ENCODE data around the gene KCNIP2.

The KCNIP2 gene

DNA sequence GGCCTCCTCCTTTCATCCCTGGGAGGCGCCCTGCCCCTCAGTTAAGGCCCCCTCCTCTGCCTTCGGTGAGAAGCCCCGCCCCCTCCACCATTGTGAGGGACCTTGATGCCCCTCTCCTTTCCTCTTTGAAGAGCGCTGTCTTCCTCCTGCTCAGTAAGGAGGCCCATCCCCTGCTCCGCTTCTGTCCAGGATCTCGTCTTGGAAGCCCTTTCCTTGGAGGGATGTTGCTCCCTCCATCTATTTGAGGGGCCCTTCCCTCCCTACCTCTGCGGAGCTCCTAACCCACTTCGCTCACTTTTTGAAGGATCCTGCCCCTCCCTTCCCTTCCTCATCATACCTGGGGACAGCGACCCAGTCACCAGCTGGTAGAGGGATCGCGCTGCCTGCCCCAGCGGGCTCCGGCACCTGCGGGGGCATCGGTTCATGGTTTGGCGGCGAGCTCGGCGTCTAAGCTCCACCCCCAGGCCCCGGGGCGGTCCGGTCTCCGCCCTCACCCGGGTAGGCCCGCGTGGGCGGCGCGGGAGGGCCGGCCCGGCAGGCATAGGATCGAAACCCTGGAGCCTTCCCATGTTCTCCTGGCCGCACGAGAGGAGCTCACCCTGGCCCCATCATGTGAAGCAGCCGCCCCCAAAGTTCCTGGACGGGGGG, 4.1 kb downstream of the KCNIP2 start:
- Mint-ChIP-seq H3K9me3 (no peaks in the 10 kb centered on the region), H3K4me1 (ENCODE audit: low read depth) (peaks cover 37% of the 10 kb centered on the region), H3K4me3 (peak overlapping the region; percentile 78), H3K27ac (no peak overlapping the region), H3K27me3 (ENCODE audit: low read depth) (peaks cover 26% of the 10 kb centered on the region), H3K36me3 (ENCODE audit: low read depth) (no peaks in the 10 kb centered on the region)

DNA sequence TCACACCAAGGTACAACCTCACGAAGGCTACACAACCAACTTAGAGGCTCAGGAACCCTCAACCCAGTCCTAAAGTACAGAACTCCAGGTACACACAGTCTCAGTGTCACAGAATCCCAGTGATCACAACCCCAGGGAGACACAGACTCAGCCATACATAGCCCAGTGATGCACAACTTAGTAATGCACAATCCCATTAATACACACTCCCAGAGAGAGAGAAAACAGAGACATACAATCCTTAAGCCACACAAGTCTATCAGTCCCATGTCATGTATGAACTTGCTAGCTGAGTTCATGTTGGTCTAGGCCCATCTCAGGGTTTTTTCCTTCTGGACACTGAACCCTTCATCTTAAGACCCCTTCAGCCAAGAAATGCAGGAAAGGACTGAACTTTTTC, 4.6 kb downstream of the KCNIP2 start:
- Mint-ChIP-seq H3K36me3 (ENCODE audit: low read depth) (no peaks in the 10 kb centered on the region), H3K9me3 (no peaks in the 10 kb centered on the region), H3K27ac (peak overlapping the region; percentile 38), H3K4me1 (ENCODE audit: low read depth) (peaks cover 42% of the 10 kb centered on the region), H3K27me3 (ENCODE audit: low read depth) (peaks cover 20% of the 10 kb centered on the region), H3K4me3 (peak overlapping the region; percentile 59)

DNA sequence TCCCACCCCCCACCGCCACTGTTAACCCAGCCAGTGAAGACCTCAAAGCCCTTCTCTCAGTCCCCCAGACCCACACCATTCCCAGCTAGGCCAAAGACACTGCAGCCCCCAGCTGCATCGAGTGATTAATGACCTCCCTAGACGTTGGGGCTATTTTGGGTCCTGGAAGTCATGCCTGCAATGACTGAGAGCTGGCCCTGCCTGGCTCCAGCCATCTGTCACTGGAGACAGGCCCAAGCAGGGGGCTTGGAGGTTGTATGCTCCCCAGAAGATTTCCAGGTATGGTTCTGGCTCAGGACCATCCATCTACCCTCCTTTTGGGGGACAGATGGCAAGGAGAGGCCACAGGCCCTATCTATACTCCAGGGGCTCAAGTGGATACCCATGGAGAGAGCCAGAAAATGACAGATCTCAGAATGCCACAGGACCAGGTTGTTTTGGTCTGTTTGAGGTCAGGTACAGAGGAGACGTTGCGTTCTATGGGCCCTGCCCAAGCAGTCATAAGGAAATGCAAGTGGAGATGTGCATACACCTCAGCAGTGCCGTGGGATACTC, 5.1 kb downstream of the KCNIP2 start:
- peaks cover 19% of the 10 kb centered on the region for H3K27me3 Mint-ChIP-seq (ENCODE audit: low read depth)
- peak overlapping the region; percentile 59 for H3K4me3 Mint-ChIP-seq
- H3K27ac Mint-ChIP-seq = no peak overlapping the region
- H3K9me3 Mint-ChIP-seq = no peaks in the 10 kb centered on the region
- H3K36me3 Mint-ChIP-seq (ENCODE audit: low read depth) = no peaks in the 10 kb centered on the region
- H3K4me1 Mint-ChIP-seq (ENCODE audit: low read depth) = peaks cover 47% of the 10 kb centered on the region

DNA sequence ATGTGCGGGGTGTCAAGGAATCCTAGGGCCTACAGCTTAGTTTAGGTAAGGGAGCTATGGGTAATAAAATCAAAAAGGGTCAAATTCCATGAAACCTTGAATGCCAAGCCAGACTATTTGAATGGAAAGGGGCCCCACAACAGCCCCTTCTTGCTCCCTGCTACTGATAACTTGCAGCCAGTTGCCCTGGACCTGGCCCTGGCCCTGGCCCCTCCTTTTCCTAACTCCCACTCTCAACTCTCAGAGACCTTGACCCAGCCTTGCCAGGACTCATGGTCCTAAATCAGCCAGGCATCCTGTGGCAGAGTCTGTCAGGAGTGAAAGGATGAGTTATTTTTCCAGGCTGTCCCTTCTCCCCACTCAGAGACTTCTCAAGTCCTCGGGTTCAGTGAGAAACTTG, 5.9 kb downstream of the KCNIP2 start:
- H3K36me3 Mint-ChIP-seq (ENCODE audit: low read depth) = no peaks in the 10 kb centered on the region
- H3K4me3 Mint-ChIP-seq = no peak overlapping the region
- peaks cover 15% of the 10 kb centered on the region for H3K27me3 Mint-ChIP-seq (ENCODE audit: low read depth)
- no peak overlapping the region for H3K27ac Mint-ChIP-seq
- H3K9me3 Mint-ChIP-seq = no peaks in the 10 kb centered on the region
- peaks cover 47% of the 10 kb centered on the region for H3K4me1 Mint-ChIP-seq (ENCODE audit: low read depth)

GRCh38 chr10:101835362-101835761, 8.2 kb downstream of the KCNIP2 start:
- peaks cover 49% of the 10 kb centered on the region for H3K4me1 Mint-ChIP-seq (ENCODE audit: low read depth)
- H3K27ac Mint-ChIP-seq = no peak overlapping the region
- no peaks in the 10 kb centered on the region for H3K27me3 Mint-ChIP-seq (ENCODE audit: low read depth)
- no peaks in the 10 kb centered on the region for H3K9me3 Mint-ChIP-seq
- H3K4me3 Mint-ChIP-seq = no peak overlapping the region
- H3K36me3 Mint-ChIP-seq (ENCODE audit: low read depth) = no peaks in the 10 kb centered on the region

- Mint-ChIP-seq H3K27ac (peak overlapping the region; percentile 10), H3K4me3 (peak overlapping the region; percentile 39), H3K4me1 (ENCODE audit: low read depth) (peaks cover 50% of the 10 kb centered on the region), H3K36me3 (ENCODE audit: low read depth) (no peaks in the 10 kb centered on the region), H3K9me3 (no peaks in the 10 kb centered on the region), H3K27me3 (ENCODE audit: low read depth) (no peaks in the 10 kb centered on the region)
Measured at GRCh38 chr10:101834341-101834740, 9.3 kb downstream of the KCNIP2 start.

GRCh38 chr10:101833466-101833865, 10.1 kb downstream of the KCNIP2 start:
- Mint-ChIP-seq H3K27ac (no peak overlapping the region), H3K36me3 (ENCODE audit: low read depth) (no peaks in the 10 kb centered on the region), H3K27me3 (ENCODE audit: low read depth) (no peaks in the 10 kb centered on the region), H3K9me3 (no peaks in the 10 kb centered on the region), H3K4me1 (ENCODE audit: low read depth) (peaks cover 48% of the 10 kb centered on the region), H3K4me3 (peak overlapping the region; percentile 39)

DNA sequence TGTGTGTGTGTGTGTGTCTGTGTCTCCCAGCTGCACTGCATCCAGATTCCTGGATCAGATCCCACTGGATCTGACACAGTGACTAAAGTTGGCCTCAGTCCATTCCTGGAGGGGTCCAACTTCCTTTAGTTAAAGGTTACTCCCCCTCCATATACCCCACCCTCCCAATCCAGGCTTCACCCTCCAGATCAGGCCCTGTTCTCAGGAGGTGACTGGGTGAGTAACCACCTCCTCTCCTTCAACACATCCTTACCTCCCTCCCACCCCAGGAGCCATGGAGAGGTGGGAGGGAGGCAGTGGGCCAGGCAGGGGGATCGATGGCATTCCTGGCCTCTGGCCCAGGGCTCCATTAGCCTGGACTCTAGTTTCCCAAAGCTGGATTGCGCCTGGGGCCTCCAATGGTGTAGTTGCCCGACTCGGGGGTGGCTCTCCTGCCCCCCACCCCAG, 11.3 kb downstream of the KCNIP2 start:
- no peak overlapping the region for H3K4me3 Mint-ChIP-seq
- H3K4me1 Mint-ChIP-seq (ENCODE audit: low read depth) = peaks cover 48% of the 10 kb centered on the region

GRCh38 chr10:101831169-101831811, 12.3 kb downstream of the KCNIP2 start:
- H3K4me1 Mint-ChIP-seq (ENCODE audit: low read depth) = peaks cover 50% of the 10 kb centered on the region
- peaks cover 3% of the 10 kb centered on the region for H3K36me3 Mint-ChIP-seq (ENCODE audit: low read depth)

More for the DNA sequence above, 11.3 kb downstream of the KCNIP2 start:
- no peaks in the 10 kb centered on the region for H3K9me3 Mint-ChIP-seq
- H3K36me3 Mint-ChIP-seq (ENCODE audit: low read depth) = no peaks in the 10 kb centered on the region
- H3K27me3 Mint-ChIP-seq (ENCODE audit: low read depth) = no peaks in the 10 kb centered on the region
- no peak overlapping the region for H3K27ac Mint-ChIP-seq

GRCh38 chr10:101830322-101831168, 13.1 kb downstream of the KCNIP2 start:
- peak overlapping the region; percentile 88 for H3K27ac Mint-ChIP-seq
- H3K4me1 Mint-ChIP-seq (ENCODE audit: low read depth) = peaks cover 44% of the 10 kb centered on the region
- peak overlapping the region; percentile 79 for H3K4me3 Mint-ChIP-seq
- peaks cover 3% of the 10 kb centered on the region for H3K36me3 Mint-ChIP-seq (ENCODE audit: low read depth)
- no peaks in the 10 kb centered on the region for H3K27me3 Mint-ChIP-seq (ENCODE audit: low read depth)
- H3K9me3 Mint-ChIP-seq = no peaks in the 10 kb centered on the region

More at GRCh38 chr10:101831169-101831811, 12.3 kb downstream of the KCNIP2 start:
- Mint-ChIP-seq H3K9me3 (no peaks in the 10 kb centered on the region), H3K4me3 (peak overlapping the region; percentile 79), H3K27me3 (ENCODE audit: low read depth) (no peaks in the 10 kb centered on the region), H3K27ac (peak overlapping the region; percentile 88)

DNA sequence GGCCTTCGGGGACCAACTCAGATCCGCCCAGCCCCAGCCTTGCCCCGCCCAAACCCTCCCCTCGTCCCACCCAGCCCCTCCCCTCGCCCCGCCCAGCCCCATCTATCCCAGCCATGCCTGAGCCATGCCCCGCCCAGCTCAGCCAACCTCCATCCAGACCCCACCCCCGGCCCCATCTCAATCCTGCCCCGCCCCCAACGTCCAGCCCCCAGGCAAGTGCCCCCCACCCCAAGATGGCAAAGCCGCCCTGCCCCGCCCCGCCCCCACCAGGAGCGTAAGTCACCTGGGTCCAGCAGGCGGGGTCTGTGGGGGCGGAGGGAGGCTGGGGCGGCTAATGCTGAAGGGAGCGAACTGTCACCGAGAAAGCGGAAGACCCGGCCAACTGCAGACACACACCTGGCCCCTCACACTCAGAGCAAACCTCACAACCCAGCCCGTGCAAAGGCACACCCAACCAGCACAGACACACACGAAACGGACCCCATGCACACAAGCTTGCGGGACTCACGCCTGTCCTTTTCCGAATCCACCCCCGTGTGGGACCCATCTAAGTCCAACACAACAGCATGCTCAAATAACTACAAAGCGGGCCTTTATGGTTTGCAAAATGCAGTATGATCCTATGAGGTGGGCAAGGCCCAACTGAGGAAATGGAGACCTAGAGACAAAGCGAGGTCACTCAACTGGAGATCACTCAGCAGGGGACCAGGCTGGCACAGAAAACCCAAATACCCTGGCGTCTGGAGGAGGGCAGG, 13.9 kb downstream of the KCNIP2 start:
- peak overlapping the region; percentile 88 for H3K27ac Mint-ChIP-seq
- H3K27me3 Mint-ChIP-seq (ENCODE audit: low read depth) = no peaks in the 10 kb centered on the region
- peak overlapping the region; percentile 79 for H3K4me3 Mint-ChIP-seq
- peaks cover 39% of the 10 kb centered on the region for H3K4me1 Mint-ChIP-seq (ENCODE audit: low read depth)
- no peaks in the 10 kb centered on the region for H3K9me3 Mint-ChIP-seq
- peaks cover 3% of the 10 kb centered on the region for H3K36me3 Mint-ChIP-seq (ENCODE audit: low read depth)

GRCh38 chr10:101828766-101829551, 14.6 kb downstream of the KCNIP2 start:
- Mint-ChIP-seq H3K27ac (no peak overlapping the region), H3K9me3 (no peaks in the 10 kb centered on the region), H3K36me3 (ENCODE audit: low read depth) (peaks cover 3% of the 10 kb centered on the region), H3K4me3 (no peak overlapping the region), H3K27me3 (ENCODE audit: low read depth) (no peaks in the 10 kb centered on the region), H3K4me1 (ENCODE audit: low read depth) (peaks cover 32% of the 10 kb centered on the region)

DNA sequence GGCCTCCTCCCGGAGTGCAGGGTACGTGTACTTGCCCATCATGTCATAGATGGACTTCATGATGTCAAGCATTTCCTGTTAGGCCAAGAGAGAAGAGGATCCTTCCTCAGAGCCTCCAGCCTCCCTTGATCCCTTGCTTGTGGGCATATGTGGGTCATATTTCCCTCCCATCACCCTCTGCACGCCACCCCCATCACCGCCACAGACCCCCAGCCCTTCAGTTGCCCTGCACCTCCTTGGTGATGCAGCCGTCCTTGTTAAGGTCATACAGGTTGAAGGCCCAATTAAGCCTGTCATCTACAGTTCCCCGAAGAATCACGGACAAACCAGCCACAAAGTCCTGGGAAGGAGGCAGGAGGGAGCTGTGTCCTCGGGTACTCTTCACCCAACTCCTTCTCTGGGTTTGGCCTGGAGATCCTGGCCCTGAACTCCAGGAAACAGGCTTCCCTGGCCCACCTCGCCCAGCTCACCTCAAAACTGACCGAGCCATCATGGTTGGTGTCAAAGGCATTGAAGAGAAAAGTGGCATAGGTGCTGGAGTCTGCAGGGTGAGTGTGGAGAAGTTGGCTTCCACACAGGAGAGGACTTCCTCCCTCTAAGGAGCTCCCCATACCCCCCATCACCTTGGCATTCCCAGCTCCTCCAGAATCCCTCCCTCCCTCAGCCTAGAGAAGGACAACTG, 15.5 kb downstream of the KCNIP2 start:
- peaks cover 25% of the 10 kb centered on the region for H3K4me1 Mint-ChIP-seq (ENCODE audit: low read depth)
- no peak overlapping the region for H3K4me3 Mint-ChIP-seq
- no peaks in the 10 kb centered on the region for H3K27me3 Mint-ChIP-seq (ENCODE audit: low read depth)
- no peaks in the 10 kb centered on the region for H3K9me3 Mint-ChIP-seq
- H3K27ac Mint-ChIP-seq = no peak overlapping the region
- peaks cover 3% of the 10 kb centered on the region for H3K36me3 Mint-ChIP-seq (ENCODE audit: low read depth)
